LNCAP (cell line): Measurements from ENCODE around the gene ALS2.

Source experiments
- CTCF ChIP-seq: fragments of 450-650 bp; IDR thresholded peaks from 2 replicates; pipeline ENCODE4 v1.5.1; 2017; ENCODE audit warnings: mild to moderate bottlenecking

ALS2 gene

GRCh38 chr2:201661366-201661765, 119.4 kb downstream of the ALS2 start:
- TF ChIP-seq CTCF: no peak

GRCh38 chr2:201660293-201660895, 120.3 kb downstream of the ALS2 start:
- TF ChIP-seq CTCF: no peak

GRCh38 chr2:201656740-201657139, 124.0 kb downstream of the ALS2 start:
- no peak for TF ChIP-seq CTCF

GRCh38 chr2:201656102-201656501, 124.6 kb downstream of the ALS2 start:
- no peak for TF ChIP-seq CTCF

- no peak for TF ChIP-seq CTCF
Observed at GRCh38 chr2:201654616-201655384, 125.9 kb downstream of the ALS2 start.

- no peak for TF ChIP-seq CTCF
Observed at GRCh38 chr2:201653221-201653620, 127.5 kb downstream of the ALS2 start.
